Mammary epithelial cell (primary cell): ENCODE data around the gene SCMH1.

Source experiments
- CTCF ChIP-seq, 2 donors: IDR thresholded peaks in 1 of 2; conservative IDR thresholded peaks in 1 of 2; 2 replicates each; pipeline ENCODE4 v1.5.1; 2011 to 2012; ENCODE audit warnings: inconsistent platforms in 2 of 2, low read length in 2 of 2, mild to moderate bottlenecking in 2 of 2, control low read depth in 1 of 2, low read depth in 1 of 2; ENCODE audit not compliant: insufficient read depth in 1 of 2; ENCODE audit errors: extremely low read depth in 1 of 2
- EZH2 ChIP-seq: IDR thresholded peaks from 2 replicates; pipeline ENCODE4 v1.6.1; 2012; ENCODE audit warnings: low read length, inconsistent platforms, borderline replicate concordance

- TF ChIP-seq CTCF (conservative IDR thresholded peaks at IDR 0.05 in 1 of 2, IDR thresholded peaks at IDR 0.05 in 1 of 2; ENCODE audit: extremely low read depth in 1 of 2, insufficient read depth in 1 of 2, low read depth in 1 of 2, low read length in 2 of 2): no peak
- no peak for TF ChIP-seq EZH2
These were observed 9.8 kb downstream of the SCMH1 start for GRCh38 chr1:41232305-41232704.
